Head of caudate nucleus (tissue), 42 donors: ENCODE data around the gene ANKRD33B.

Experiments
- DNase-seq, 42 donors: peaks; one replicate each; pipeline versions ENCODE4 v3.0.0 to v3.0.0-alpha.2; 2020 to 2021; ENCODE audit warnings: mixed read lengths in 7 of 42
- intact Hi-C: fragments of 100-400 bp; cut with DNase I; formaldehyde crosslinking; loops from one replicate; pipeline ENCODE4 v1.15.0; 2022

Gene ANKRD33B

DNA sequence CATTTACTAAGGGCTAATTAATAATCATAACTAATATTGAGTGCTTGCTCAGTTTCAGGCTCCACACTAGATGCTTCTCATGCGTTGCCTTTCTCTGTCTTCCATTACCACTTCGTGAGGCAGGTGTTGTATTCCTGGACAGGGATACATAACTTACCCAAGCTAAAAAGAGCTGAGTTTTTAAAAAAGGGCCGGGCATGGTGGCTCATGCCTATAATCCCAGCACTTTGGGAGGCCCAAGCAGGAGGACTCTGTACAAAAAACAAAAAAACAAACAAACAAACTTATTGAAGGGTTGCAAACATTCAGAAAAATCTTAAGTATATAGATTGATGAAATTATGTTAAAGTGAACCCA, 12.1 kb upstream of the ANKRD33B start:
- intact Hi-C loops = no loop called here
- DNase-seq = no peak

DNA sequence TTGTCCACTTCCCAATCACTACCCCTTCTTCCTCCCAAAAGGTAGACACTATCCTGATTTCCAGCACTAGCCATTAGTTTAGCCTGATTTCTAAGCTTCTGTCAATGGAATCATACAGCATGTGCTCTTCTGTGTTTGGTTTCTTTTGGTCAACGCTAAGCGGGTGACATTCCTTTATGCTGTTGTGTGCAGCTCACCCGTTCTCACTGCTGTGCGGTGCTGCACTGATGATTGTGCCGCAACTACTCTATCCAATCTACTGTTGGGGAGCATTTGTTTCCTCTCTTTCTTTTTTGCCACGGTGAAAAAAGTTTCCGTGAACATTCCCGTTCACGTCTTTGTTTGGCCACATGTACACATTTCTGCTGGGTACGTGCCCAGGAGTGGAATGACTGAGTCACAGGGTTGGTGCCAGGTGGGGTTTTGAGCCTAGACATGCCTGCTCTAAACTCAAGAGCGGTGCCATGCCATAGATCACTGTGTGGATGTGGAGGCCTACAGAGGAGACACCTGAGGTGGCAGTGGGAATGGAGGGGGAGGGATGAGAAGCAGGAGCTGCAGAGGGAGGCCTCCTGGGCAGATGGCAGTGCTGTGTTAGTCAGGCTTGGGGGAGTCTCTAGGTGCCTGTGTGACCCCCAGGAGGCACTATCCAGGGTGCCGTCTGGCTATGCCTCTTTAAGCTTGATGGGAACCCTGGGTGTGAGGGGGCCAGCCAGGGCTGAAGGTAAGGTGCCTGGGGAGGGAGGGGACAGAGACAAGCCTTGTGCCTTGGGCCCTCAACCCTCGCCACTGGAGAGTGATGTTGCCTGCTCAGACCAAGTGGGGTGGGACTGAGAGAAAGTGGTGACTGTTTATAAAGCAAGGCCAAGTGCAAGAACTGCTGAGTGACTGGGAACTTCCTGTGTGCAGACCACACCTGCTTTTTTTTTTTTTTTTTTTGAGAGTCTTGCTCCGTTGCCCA, 11.4 kb upstream of the ANKRD33B start:
- DNase-seq = peak in 1 of 42 donors; percentile 10
- intact Hi-C loops = no loop called here

DNA sequence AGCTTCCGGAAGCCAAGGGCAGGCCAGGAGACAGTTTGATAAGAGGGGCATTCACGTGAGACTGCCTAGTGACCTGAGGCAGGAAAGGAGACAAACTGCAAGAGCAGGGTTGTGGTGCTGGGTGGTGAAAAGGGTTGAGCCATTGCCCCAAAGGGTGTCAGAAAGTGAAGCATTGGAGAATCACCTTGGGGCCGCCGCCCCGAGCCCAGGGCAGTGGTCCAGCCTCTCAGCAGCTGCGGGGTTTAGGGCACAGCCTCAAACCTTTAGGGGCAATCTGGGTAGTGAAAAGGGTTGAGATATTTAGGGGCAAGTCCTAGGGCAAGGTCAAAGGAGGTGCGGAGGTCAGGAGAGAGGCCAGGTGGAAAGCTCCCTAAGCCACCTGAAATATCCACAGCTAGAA, 10.4 kb upstream of the ANKRD33B start:
- DNase-seq = peak in 1 of 42 donors; percentile 14
- intact Hi-C loops = no loop called here

DNA sequence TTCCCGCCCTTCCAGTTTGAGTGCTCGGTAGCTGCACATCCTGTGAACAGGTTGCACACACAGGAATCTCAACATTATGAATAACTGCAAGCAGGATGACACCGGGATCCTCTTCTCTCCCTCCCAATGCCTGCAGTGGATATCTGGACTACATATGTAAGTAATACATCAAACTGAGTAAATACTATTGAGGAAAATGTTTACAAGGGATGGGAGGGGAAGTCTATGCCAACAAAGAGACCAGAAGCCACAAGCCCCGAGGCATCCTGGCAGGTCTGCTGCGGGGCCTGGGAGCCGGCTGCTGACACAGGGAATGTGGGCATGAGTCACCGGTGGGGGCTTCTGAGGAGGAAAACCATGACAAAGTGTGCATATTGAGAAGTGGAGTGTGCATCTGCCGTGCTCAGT, 8.6 kb upstream of the ANKRD33B start:
- DNase-seq = peak in 2 of 42 donors; percentile 21 to 26
- intact Hi-C loops = no loop called here

DNA sequence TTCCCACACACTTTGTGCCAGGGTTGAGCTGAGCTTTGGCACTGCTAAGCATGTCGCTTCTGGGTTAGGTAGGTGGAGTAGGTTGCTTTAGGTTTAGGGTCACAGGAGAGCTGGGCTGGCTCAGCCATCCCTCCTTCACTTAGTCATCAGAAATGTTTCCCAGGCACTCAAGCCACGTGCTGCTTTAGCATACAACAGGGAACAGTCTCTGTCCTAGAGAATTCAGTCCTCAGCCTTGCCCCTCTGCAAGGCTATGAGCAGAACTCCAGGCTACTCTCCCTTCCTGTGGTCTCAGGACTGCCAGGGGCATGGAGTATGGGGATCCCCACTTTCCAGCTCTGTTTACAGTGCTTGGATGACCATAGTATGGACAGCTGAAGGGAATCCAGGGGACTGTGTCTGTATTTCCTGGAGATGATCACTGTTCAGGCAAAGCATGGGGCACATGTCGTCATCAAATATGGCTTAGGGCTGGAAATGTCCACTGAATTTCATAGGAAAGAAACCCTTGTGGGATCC, 7.5 kb upstream of the ANKRD33B start:
- intact Hi-C loops = no loop called here
- DNase-seq = peak in 4 of 42 donors; percentile 15 to 56 (median 26)

DNA sequence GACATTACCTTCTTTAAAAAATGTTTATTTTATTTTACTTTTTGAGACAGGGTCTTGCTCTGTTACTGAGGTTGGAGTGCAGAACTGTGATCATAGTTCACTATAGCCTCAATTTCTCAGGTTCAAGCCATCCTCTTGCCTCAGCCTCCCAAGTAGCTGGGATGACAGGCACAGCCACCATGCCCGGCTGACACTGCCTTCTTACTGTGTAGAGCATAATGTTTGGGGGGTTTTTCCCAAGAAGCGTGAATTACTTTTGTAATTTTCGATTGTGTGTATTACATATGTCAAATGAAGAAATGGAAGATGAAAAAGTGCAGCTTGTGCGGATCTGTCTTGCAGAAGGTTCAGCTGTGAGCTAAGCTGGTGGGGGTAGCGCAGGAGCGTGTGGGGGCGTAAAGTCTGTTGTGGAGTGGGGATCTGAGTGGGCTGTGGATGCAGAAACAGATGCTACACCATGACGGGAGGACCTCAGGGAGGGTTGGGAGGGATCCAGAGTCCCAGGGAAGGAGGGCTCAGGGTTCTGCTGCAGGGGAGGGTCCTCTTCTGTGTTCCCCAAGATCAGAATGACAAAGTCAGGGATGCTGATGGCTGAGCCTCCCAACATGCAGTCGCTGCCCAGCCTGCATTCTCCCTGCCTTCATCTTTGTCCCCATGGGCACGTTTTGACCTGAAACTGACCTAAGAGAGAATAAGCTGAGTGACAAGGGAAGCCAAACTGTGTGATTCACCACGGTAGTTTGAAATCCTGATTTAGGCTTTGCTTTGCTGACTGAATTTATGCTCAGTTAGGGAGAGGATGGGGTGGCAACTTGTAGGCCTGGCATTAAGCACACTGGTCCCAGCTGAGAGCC, 6.8 kb upstream of the ANKRD33B start:
- DNase-seq = peak in 9 of 42 donors; percentile 26 to 62 (median 40)
- intact Hi-C loops = no loop called here

DNA sequence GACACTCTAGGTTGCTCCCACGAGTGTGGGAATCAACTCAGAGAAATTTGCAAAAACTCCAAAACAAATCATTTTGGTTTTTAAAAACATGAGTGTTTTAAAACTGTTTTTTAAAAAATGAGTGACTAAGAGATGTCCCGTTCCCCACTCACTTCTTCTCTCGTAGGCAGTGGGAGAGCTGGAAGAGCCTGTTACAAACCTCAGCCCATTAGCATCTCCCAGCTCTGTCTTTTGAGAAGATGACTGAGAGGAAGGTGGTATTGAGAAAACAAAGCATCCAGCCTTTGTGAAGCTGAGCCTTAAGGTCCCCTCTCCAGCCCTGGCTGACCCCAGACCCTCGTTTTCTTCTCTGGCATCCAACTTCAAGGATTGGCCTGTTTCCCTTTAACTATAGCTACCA, 4.7 kb upstream of the ANKRD33B start:
- intact Hi-C loops = no loop called here
- peak in 1 of 42 donors; percentile 16 for DNase-seq

DNA sequence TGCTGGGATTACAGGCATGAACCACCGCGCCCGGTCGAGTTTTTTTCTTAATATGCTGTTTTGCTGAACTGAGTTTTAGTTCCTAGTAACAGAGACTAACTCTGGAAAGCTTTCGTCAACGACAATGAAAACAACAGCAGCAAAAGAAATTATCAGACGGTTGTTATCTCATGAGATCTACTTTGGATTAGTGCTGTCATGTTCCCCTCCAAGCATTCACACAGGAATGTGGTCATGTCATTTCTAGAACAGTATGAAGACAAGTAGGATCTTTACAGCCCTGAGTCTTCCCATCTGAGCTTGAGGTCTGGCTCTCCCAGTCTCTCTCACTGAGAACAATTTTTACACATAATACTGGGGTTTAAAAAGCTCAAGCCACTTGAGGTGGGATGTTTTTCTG, 4.0 kb upstream of the ANKRD33B start:
- intact Hi-C loops = no loop called here

DNA sequence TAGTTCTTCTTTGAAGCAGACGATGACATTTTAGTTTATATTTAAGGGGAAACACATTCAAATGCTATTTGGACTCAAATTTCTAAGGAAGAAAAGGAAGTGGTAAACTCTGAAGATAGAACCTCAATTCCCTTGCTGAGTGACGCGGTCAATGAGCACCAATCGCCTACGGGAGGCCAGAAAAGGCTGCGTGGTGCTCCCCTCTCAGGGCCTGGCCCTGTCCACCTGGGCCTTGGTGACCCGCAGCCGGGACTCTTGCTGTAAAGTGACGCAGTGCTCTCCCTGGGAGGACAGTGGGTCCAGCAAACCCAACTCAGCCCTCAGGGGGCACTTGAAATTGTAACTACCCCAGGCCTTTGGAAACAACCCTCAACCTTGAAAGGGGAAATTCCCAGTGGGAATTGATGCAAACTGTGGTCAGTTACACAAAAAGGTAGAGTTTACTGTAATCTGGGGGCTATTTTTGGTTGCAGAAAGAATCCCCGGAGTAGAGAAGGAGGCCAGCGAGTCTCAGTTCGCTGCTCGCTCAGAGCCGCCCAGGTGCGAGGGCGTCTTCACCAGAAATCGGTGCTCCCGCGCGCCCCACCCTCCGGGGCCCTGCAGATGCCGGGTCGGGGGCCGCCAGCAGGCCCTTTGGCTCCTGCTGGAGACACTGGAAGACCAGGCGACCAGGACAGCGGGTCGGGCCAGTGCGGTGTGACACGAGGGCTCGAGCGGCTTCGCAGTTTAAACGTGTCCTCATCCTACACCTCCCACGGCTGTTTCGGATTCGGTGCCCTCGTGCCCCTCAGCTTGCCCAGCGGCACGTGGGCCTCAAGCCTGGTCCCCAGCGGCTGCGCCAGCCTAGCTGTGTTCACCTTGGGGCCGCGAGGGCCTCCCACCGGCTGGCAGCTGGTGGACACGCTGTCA, 1.4 kb upstream of the ANKRD33B start:
- peak in 2 of 42 donors; percentile 27 to 30 for DNase-seq
- intact Hi-C loops = no loop called here

More for the DNA sequence above, 4.0 kb upstream of the ANKRD33B start:
- DNase-seq = no peak

DNA sequence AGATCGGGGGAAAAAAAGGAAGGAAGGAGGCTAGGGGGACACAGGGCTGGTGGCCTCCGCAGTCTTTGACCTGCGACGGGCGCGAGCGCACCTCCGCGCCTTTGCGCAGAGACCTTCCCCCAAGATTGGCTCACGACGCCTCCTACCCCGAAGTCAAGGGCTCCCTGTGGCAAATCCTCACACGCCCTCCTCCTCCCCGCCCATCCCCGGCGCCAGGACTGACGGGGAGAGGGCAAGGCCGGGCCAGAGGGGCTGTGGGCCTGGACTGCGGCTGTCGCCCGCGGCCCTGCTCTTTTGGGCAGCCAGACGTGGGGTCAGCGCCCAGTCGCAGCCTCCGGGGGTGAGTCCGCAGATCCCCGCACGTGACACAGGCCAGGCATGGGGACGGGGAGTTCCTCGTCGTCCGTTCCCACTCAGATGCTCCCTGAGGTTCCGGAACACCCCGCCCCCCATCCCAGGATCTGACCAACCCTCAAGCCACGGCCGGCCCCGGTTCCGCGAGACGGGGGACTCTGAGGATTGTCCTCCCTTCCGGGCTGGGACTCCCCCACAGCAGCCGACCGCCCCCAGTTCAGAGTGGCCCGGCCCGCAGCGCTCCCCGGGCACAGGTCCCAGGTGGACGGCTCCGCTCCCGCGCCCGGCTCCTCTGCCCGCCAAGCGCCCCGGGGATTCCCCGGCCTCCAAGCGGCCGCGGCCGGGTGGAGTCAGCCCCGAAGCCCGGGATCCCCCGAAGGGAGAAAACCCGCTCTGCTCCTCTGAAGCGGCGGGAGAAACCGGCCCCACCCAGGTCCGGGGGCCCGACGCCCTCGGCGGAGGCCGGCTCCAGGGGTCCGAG, 543 bp upstream of the ANKRD33B start:
- DNase-seq = peak in 8 of 42 donors; percentile 15 to 45 (median 34)
- intact Hi-C loops = no loop called here

DNA sequence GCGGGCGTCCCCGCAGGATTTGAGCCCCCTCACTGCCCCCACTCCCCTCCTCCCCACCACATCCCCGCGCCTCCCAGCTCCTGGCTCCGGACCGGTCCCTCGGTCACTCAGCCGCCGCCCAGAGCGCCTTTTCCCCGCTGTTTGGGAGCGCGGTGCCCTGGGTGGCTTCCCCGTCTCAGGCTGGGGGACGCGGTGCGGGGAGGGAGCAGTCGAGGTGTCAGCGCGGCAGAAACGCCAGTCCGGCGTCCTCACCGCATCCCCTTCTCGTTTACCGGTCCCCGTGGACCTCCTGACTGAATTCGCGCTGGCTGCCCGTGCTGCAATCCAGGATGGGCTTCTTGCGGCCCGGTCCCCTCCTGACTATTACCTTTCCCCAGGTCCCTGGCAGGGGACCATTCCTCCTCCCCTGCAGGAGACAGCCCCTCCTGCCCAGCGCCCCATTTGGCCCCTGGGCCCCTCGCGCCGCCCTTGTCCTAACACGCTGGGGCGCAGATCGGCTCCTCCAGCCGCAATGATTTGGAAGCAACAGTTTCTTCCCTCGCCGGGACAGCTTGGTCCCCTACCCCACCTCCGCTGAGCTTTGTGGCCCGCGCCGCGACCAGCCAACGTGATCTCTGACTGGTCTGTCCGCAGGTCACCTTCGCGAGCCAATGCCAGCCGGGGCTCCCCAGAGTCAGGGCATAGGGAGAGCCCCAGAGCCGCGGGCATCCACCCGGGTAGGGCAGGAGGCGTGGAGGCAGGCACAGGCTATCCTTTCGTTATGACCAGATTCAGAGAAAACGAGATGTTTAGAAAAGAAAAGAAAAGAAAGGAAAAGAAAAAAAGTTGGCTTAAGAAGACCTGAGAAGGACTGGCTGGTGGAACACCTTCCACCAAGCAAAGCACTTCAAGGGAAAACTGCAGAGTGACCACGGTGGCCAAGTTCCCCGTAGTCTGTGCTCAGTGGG, 1.2 kb downstream of the ANKRD33B start:
- intact Hi-C loops = no loop called here
- peak in 5 of 42 donors; percentile 9 to 51 (median 35) for DNase-seq

DNA sequence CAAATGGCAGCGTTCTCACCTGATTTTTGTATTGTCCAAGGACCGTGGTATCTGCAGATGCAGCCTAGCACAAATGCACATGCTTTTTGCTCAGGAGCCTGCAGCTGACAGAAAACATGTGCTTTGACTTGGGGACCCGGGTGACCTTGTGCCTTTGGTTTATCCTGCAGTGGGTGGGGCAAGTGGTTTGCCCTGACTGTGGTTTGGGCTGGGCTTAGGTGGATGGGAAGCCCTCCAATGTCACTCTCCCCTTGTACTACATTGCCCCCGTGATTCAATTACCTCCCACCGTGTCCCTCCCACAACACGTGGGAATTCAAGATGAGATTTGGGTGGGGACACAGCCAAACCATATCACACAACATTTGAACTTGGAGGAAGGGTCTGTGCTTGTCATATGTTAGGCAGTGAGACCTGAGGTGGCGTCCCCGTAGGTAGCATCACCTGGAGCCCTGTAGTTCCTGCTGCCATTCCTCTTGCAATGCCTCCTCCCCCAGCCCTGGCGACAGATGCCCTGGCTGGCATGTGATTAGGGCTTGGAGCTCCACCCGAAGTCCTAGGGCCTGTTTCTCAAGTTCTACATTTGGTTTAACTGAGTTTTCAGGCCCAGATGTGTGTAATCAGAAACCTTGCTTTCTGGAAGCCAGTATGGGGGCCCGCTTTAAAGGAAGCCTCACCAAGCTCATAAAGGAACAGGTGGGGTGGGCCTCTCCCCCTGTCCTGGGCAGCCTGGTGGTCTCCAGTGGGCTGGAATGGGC, 2.1 kb downstream of the ANKRD33B start:
- intact Hi-C loops = no loop called here
- peak in 6 of 42 donors; percentile 21 to 36 (median 30) for DNase-seq

DNA sequence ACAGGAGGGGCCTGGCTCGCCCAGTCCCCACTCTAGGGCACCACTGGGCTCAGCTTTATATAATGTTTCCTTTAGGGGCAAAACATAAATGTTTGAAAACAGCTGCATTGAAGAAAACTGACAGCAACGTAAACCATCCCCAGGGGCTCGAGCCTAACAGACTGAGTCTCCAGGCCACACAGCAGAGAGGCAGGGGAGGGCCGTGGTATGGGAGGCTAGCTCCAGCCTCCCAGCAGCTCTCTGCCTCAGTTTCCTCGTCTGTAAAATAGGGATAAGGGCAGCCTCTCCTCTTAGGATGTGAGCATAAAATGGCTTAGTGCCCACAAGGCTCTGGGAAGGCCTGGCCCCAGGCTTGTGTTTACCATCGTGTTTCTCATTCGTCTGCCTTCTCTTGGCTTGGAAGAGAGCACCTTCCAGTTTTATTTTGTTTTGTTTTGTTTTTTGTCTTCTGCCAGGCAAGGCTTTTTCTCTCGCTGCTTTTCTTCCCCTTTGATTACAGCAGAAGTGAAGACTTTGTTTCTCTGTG, 2.7 kb downstream of the ANKRD33B start:
- peak in 1 of 42 donors; percentile 0 for DNase-seq
- intact Hi-C loops = no loop called here

DNA sequence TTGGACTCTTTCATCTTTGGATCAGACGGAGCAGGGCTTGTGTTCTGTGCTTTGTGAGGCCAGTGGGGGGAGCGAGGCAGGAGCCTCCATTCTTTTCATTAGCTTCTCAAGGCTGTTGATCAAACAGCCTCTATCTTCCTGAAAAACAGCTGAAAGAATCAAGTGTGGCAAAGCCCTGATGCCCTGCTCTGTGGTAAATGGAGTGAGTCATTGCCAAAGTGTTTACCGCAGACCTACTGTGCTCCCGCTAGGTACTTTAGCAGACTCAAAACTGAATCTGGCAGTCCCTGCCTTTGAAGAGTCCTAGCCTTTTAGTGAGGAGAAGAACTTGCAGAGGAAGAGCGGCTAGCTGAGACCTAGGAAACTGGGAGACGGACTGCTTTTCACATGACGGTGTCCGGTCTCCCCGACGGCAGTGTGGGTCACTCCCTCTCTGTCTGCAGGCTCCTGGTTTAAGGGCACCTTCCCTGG, 3.3 kb downstream of the ANKRD33B start:
- DNase-seq = peak in 7 of 42 donors; percentile 8 to 31 (median 21)
- intact Hi-C loops = no loop called here

DNA sequence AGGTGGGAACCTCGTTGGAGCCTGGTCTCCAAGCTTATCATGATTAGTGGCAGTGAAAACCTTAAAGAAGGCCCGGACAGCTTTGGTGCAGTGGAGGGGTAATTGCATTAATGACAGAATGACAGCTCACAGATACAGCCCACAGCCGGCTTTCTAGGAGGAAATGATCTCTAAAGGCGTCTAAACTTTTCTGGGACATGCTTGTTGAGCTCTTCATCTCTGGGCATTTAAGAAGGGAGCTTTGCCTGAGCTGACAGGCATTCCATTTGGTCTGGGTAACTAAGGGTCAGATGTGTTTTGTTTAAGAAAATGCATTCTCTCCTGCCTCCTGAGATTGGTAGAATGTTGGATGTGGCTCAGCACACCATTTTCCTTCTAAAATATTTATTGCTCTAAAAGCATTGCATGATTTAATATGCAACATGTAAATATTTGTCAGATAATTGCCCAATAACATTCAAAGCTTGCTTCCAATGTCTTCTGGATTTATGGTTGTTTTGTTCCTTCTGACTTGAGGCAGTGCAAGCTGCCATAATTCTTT, 4.0 kb downstream of the ANKRD33B start:
- DNase-seq = peak in 5 of 42 donors; percentile 1 to 18 (median 8)

More for the DNA sequence above, 4.0 kb downstream of the ANKRD33B start:
- intact Hi-C loops = no loop called here
